Activated B cell treated with CpG ODN at 0.5 μM for 24 hours (primary cell): ENCODE data around the gene LSAMP. TPM values are rescaled to one million over a fixed set of nuclear protein-coding genes. Genes with fewer than 3 reads are reported as not detected.

Experiments used
- ATAC-seq: fragments of 200-7000 bp; cut with Tn5 transposase; one replicate; pipeline ENCODE4 v1.10.0; 2021; ENCODE audit warnings: low read depth, mild to moderate bottlenecking, moderate library complexity
- CTCF ChIA-PET: fragments of 350-600 bp; sonication (Branson Sonifier 250); formaldehyde crosslinking; loops from one replicate; lab custom pipeline; 2021; ENCODE audit warnings: antibody characterized with exemption; lab: Charles Lee
- POLR2A ChIA-PET: fragments of 350-600 bp; sonication (Branson Sonifier 250); formaldehyde crosslinking; loops from one replicate; lab custom pipeline; 2021; ENCODE audit warnings: antibody characterized with exemption; lab: Charles Lee
- DNase-seq: peaks from one replicate; pipeline ENCODE4 v3.0.0; 2022
- H3K27ac Mint-ChIP-seq: one replicate; pipeline ENCODE4 v1.8.0; 2020; ENCODE audit warnings: mixed read lengths
- H3K27me3 Mint-ChIP-seq: one replicate; pipeline ENCODE4 v1.8.0; 2021; ENCODE audit warnings: mixed read lengths
- H3K36me3 Mint-ChIP-seq: one replicate; pipeline ENCODE4 v1.8.0; 2021; ENCODE audit warnings: low read depth, mixed read lengths
- H3K4me1 Mint-ChIP-seq: one replicate; pipeline ENCODE4 v1.8.0; 2021; ENCODE audit warnings: mixed read lengths
- H3K4me3 Mint-ChIP-seq: one replicate; pipeline ENCODE4 v1.8.0; 2020; ENCODE audit warnings: mild to moderate bottlenecking, mixed read lengths
- H3K9me3 Mint-ChIP-seq: one replicate; pipeline ENCODE4 v1.8.0; 2020; ENCODE audit warnings: mixed read lengths
- CTCF ChIP-seq: fragments of 200-600 bp; IDR thresholded peaks from one replicate; pipeline ENCODE4 v1.8.0; 2022; ENCODE audit warnings: antibody characterized with exemption, mild to moderate bottlenecking
- intact Hi-C: fragments of 100-400 bp; cut with micrococcal nuclease; formaldehyde crosslinking; loops from one replicate; pipeline ENCODE4 v1.15.1; 2024
- total RNA-seq: library from RNA; stranded (reverse); gene quantifications from 2 replicates; pipeline ENCODE4 v1.2.3, GENCODE V29; 2022

The LSAMP gene
- total RNA-seq, 1 donor from 2014 or later, result 0.16 TPM

DNA sequence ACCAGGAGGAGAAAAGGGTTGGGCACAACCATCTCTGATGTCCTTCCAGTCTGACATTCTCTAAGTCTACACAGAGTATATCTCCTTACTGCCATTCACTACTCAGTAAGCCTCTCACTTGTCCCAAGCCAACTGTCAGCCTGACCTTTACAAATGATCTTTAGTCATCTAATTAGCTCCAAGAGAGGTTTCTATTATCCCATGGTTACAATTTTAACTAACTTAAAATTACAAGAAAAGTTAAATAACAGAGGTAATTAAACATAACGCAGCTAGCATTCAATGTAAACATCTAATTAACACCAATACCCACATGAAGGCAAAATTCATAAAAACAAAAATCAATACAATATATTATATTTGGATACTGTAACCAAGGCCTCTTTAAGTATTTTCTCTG is 126.9 kb downstream of the LSAMP start:
- H3K4me1 Mint-ChIP-seq, result no peaks in the 10 kb centered on the region

DNA sequence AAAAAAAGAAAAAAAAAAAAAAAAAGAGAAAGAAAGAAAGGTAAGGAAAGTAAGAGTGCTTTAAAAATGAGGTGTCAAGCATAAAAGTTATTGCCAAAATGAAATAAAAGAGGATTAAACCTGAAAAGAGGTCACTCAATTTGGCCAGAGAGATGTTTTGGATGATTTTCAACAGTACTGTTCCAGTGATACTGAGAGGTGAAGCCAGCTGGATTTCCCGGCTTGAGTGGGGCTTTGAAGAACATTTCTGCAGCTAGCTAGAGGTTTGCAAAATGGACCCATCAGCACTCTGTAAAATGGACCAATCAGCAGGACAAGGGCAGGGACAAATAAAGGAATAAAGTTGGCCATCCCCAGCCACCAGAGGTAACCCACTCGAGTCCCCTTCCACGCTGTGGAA is 128.5 kb downstream of the LSAMP start:
- Mint-ChIP-seq H3K27ac (no peak overlapping the region), H3K9me3 (no peaks in the 10 kb centered on the region), H3K36me3 (no peaks in the 10 kb centered on the region), H3K27me3 (no peaks in the 10 kb centered on the region), H3K4me1 (no peaks in the 10 kb centered on the region), H3K4me3 (no peak overlapping the region)
- POLR2A ChIA-PET, result no interaction called here
- no peak for TF ChIP-seq CTCF
- no peak for ATAC-seq
- DNase-seq, result no peak
- CTCF ChIA-PET, result no interaction called here
- intact Hi-C loops, result no loop called here

More for the DNA sequence above, 126.9 kb downstream of the LSAMP start:
- CTCF ChIA-PET, result no interaction called here
- intact Hi-C loops, result no loop called here
- H3K27me3 Mint-ChIP-seq, result no peaks in the 10 kb centered on the region
- no peak overlapping the region for H3K4me3 Mint-ChIP-seq
- ATAC-seq (no peak), DNase-seq (no peak)
- peaks cover 2% of the 10 kb centered on the region for H3K9me3 Mint-ChIP-seq
- no peaks in the 10 kb centered on the region for H3K36me3 Mint-ChIP-seq
- no peak overlapping the region for H3K27ac Mint-ChIP-seq
- TF ChIP-seq CTCF, result no peak
- POLR2A ChIA-PET, result no interaction called here

- no peak for TF ChIP-seq CTCF
- no peak overlapping the region for H3K27ac Mint-ChIP-seq
- POLR2A ChIA-PET, result no interaction called here
- H3K4me1 Mint-ChIP-seq, result no peaks in the 10 kb centered on the region
- no peaks in the 10 kb centered on the region for H3K36me3 Mint-ChIP-seq
- H3K4me3 Mint-ChIP-seq, result no peak overlapping the region
- ATAC-seq (no peak), DNase-seq (no peak)
- no peaks in the 10 kb centered on the region for H3K27me3 Mint-ChIP-seq
- CTCF ChIA-PET, result no interaction called here
- intact Hi-C loops, result no loop called here
- H3K9me3 Mint-ChIP-seq, result no peaks in the 10 kb centered on the region
Observed at GRCh38 chr3:116314476-116314875, 130.8 kb downstream of the LSAMP start.

DNA sequence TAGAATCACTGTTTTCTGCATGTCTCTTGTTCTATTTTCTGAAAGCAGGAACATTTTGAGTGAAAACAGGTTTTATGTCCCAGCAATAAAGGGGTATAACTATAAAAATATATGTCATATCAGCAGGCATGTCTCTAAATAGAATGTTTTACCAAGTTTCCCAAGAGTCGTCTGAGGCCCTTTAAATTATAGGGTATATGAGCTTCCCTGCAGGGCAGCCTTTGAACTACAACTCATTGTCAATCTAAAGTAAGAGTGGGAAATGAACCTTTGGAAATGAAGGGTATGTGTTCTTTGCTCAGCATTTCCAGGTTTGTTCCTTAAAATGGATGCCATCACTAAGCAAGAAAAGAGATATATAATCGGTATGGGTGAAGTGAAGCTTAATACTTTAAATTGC is 138.6 kb downstream of the LSAMP start:
- Mint-ChIP-seq H3K27ac (no peak overlapping the region), H3K4me3 (no peak overlapping the region), H3K9me3 (no peaks in the 10 kb centered on the region), H3K4me1 (no peaks in the 10 kb centered on the region), H3K36me3 (no peaks in the 10 kb centered on the region), H3K27me3 (no peaks in the 10 kb centered on the region)
- DNase-seq (no peak), ATAC-seq (no peak)
- ChIA-PET CTCF (no interaction called here), POLR2A (no interaction called here)
- no peak for TF ChIP-seq CTCF
- intact Hi-C loops, result no loop called here

DNA sequence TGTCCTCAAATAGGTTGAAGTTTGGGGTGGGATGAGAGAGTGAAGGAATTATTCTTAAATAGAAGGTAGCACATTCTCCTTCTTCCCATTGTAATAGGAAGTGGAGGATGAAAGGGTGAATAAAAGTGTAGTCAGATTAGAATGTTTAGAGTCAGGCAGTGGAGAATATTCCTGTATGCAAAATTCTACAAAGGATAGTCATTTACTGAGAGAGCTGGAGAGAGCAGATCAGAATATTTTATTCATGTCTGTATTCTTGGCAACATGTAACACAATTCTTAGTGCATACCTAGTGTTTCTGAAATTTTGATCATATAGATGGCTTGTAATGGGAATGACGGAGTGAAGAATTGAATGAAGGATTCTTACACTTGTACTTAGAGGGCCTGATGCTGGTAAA is 139.1 kb downstream of the LSAMP start:
- H3K27me3 Mint-ChIP-seq, result no peaks in the 10 kb centered on the region
- ChIA-PET POLR2A (no interaction called here), CTCF (no interaction called here)
- H3K36me3 Mint-ChIP-seq, result no peaks in the 10 kb centered on the region
- intact Hi-C loops, result no loop called here
- DNase-seq, result no peak
- no peak overlapping the region for H3K4me3 Mint-ChIP-seq
- TF ChIP-seq CTCF, result no peak
- H3K4me1 Mint-ChIP-seq, result no peaks in the 10 kb centered on the region
- H3K9me3 Mint-ChIP-seq, result no peaks in the 10 kb centered on the region
- no peak overlapping the region for H3K27ac Mint-ChIP-seq
- no peak for ATAC-seq
